Activated T-helper 1 cell treated with anti-CD3 and anti-CD28 coated beads, Interleukin-12 subunit alpha, Interleukin-12 subunit beta, Interleukin-2, Interleukin-4 antibody, amounts not matched to agents 30 ng/mL and 10 ng/mL and 1 ng/mL, durations not matched to agents 14 hours and 24 hours and 36 hours (primary cell): ENCODE results near the gene SLC9A3. TPM values are rescaled to one million over a fixed set of nuclear protein-coding genes. Genes with fewer than 3 reads are reported as not detected.

Experiments used
- DNase-seq: peaks from one replicate; pipeline ENCODE4 v3.0.0; 2021; ENCODE audit warnings: low spot score
- H3K27ac Mint-ChIP-seq: one replicate; pipeline ENCODE4 v1.8.0; 2021; ENCODE audit warnings: mild to moderate bottlenecking, mixed read lengths
- H3K27me3 Mint-ChIP-seq: one replicate; pipeline ENCODE4 v1.8.0; 2022; ENCODE audit warnings: mild to moderate bottlenecking, moderate library complexity, mixed read lengths; ENCODE audit not compliant: insufficient read depth
- H3K36me3 Mint-ChIP-seq: one replicate; pipeline ENCODE4 v1.8.0; 2021; ENCODE audit warnings: low read depth, mixed read lengths
- H3K4me1 Mint-ChIP-seq: one replicate; pipeline ENCODE4 v1.8.0; 2021; ENCODE audit warnings: low read depth, mixed read lengths
- H3K4me3 Mint-ChIP-seq: one replicate; pipeline ENCODE4 v1.8.0; 2021; ENCODE audit warnings: mild to moderate bottlenecking, moderate library complexity, mixed read lengths
- H3K9me3 Mint-ChIP-seq: one replicate; pipeline ENCODE4 v1.8.0; 2021; ENCODE audit warnings: mixed read lengths
- intact Hi-C: fragments of 100-400 bp; cut with micrococcal nuclease; formaldehyde crosslinking; loops from one replicate; pipeline ENCODE4 v1.15.1; 2024
- total RNA-seq: library from RNA; stranded (reverse); gene quantifications from 2 replicates; pipeline ENCODE4 v1.2.3, GENCODE V29; 2022

Gene SLC9A3
- total RNA-seq, 1 donor from 2014 or later = 3.0 TPM

DNA sequence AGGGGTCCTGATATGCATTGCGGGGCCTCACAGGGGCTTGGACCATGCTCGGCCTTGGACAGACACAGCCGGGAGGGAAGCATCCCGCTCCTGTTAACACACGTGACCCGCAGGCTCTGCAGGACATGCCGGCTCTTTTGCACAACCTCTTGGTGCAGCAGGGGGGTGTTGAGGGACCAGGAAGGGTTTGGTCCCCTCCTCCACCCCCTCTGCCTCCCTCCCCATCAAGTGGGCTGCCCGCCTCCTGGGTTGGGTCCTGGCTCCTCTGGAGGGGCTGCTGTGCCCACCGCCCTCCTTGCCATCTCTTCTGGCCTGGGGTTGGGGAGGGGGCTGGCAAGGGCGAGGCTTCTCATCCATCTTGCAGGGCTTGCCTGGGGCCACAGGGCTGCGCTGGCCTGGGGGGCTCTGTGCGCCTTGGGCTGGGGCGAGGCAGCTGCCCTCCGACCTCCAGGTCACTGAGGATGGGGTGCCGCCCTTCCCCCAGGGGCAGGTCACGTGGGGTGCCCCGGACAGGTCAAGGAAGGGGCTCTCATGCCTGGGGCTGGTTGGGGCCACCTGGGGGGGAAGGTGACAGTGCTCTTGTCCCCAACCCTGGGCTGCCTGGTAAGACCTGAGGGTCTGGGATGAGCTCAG, 16.8 kb upstream of the SLC9A3 start:
- Mint-ChIP-seq H3K4me3 (no peak overlapping the region), H3K36me3 (no peaks in the 10 kb centered on the region), H3K4me1 (peaks cover 7% of the 10 kb centered on the region), H3K27ac (no peak overlapping the region), H3K27me3 (peaks cover 5% of the 10 kb centered on the region), H3K9me3 (no peaks in the 10 kb centered on the region)
- no peak for DNase-seq
- intact Hi-C loops = no loop called here

DNA sequence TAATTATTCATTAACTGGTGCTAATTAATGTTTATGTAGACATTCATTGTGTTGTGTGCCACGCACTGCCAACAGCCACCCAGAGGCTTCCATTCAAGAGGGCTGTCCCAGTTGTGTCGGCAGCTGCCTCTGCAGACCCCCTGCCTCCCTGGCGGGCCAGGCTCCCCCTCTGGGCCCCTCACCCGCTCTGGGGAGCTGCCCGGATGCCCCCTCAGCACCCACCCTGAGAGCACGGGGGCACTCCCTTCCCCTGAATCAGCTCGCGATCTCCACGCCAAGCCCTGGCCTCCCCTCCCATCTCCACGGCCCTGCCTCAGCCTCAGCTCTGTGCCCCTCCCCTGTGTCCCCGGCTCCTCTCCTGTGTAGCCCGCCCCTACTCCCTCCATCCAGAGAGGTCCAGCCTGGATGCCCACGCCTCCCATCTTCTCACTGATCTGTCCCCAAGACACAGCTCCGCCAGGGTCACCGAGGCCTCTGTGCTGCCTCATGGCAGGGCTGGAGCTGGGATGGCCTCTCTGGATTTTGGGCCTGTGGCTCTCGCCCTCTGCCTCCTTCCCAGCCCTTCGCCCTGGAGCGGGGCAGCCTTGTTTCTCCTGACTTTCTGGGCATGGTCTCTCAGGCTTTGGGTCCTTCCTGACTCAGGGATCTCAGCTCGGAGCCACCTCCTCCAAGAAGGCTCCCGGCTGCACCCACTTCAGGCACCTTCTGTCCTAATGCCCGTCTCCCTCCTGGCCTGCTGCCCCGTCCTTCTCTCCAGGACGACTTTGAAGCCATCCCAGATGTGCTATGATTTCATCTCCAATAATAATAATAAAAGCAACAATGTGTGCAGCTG, 16.0 kb upstream of the SLC9A3 start:
- Mint-ChIP-seq H3K36me3 (no peaks in the 10 kb centered on the region), H3K27me3 (peaks cover 5% of the 10 kb centered on the region), H3K27ac (no peak overlapping the region), H3K4me3 (no peak overlapping the region), H3K4me1 (peaks cover 7% of the 10 kb centered on the region), H3K9me3 (no peaks in the 10 kb centered on the region)
- intact Hi-C loops = no loop called here
- no peak for DNase-seq

DNA sequence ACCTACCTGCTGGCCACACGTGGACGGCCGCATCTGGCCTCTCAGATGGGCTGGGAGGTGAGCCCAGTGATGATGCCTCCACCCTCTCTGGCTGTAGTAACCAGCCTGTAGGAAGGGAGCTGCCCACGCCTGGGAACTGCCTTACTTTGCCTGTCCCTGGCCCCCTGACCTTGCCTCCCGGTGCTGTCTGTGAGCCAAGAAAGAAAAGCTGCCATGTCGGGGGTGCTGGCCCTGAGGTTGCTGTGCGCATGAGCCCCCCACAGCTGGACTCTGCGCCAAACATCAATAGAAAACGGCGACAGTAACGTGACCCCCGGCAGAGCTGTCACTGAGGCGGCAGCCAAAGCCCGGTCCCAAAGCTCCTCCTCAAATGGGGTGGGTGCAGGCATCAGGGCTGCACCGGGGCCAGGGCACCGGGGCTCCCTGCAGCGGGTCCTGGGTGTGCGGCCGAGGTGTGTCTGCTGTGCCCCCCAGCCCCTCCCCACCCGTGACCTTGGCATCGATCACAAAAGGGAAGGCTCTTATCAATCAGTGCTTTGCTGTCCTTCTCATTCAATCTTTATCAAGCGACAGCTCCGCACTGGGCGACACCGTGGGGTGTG, 15.3 kb upstream of the SLC9A3 start:
- no peaks in the 10 kb centered on the region for H3K9me3 Mint-ChIP-seq
- no peak for DNase-seq
- intact Hi-C loops = no loop called here
- no peak overlapping the region for H3K27ac Mint-ChIP-seq
- H3K36me3 Mint-ChIP-seq = no peaks in the 10 kb centered on the region
- peaks cover 5% of the 10 kb centered on the region for H3K27me3 Mint-ChIP-seq
- no peak overlapping the region for H3K4me3 Mint-ChIP-seq
- peaks cover 7% of the 10 kb centered on the region for H3K4me1 Mint-ChIP-seq

DNA sequence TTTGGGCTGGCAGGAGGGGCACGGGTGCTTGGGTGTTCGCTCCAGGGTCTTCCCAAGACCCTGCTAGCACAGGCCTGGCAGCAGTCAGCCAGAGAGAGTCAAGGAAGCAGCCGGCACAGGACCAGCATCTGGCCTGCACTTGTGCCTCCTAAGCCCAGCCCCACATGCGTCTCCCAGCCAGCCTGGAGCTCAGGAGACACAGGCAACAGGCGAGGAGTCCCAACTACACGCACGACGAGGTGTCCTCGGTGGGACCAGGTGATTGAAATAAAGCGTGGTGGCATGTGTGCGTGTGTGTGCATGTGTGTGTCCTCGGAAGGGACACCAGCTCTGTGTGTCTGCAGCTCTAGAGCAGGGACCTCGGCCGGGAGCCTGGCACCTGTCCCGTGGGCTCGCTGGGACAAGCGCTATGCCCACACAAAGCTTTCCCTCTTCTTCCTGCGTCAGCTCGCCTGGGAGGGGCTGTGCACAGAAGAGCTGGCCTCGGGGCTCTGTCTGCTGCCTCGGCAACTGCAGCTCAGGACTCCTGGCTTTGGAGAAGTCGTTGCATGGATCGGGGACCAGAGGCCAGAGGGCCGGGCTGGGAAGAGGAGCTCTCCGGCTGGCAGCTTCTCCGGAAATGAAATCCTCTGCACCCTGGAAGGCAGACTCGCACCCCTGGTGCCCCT, 14.7 kb upstream of the SLC9A3 start:
- peaks cover 4% of the 10 kb centered on the region for H3K4me1 Mint-ChIP-seq
- DNase-seq = no peak
- H3K4me3 Mint-ChIP-seq = no peak overlapping the region
- intact Hi-C loops = no loop called here
- peaks cover 5% of the 10 kb centered on the region for H3K27me3 Mint-ChIP-seq
- H3K27ac Mint-ChIP-seq = no peak overlapping the region
- H3K9me3 Mint-ChIP-seq = no peaks in the 10 kb centered on the region
- H3K36me3 Mint-ChIP-seq = no peaks in the 10 kb centered on the region

DNA sequence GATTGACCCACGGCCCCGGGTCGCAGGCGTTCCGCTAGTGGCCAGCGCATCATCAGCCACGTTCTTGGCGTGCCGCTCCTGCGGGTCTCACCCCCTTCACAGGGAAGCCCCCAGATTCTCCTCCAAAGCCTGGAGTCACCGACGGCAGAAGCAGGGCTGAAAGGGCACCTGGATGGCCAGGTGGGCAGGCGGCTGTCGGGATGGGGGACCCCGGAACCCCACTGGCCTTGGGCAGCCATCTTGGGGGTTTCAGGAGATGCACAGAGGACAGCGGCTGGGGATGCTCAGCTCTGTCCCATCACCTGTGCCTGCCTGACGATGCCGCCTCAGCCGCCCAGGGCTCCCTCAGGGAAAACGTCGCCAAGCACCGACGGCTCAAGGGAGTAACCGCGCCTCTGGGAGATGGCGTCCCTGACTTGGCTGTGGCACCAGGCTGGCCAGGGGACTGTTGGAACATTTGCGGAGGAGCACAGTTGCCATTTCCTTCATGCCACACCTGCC, 14.1 kb upstream of the SLC9A3 start:
- no peak for DNase-seq
- H3K4me3 Mint-ChIP-seq = no peak overlapping the region
- intact Hi-C loops = no loop called here
- H3K27ac Mint-ChIP-seq = no peak overlapping the region
- no peaks in the 10 kb centered on the region for H3K4me1 Mint-ChIP-seq
- no peaks in the 10 kb centered on the region for H3K9me3 Mint-ChIP-seq
- peaks cover 5% of the 10 kb centered on the region for H3K27me3 Mint-ChIP-seq
- no peaks in the 10 kb centered on the region for H3K36me3 Mint-ChIP-seq

DNA sequence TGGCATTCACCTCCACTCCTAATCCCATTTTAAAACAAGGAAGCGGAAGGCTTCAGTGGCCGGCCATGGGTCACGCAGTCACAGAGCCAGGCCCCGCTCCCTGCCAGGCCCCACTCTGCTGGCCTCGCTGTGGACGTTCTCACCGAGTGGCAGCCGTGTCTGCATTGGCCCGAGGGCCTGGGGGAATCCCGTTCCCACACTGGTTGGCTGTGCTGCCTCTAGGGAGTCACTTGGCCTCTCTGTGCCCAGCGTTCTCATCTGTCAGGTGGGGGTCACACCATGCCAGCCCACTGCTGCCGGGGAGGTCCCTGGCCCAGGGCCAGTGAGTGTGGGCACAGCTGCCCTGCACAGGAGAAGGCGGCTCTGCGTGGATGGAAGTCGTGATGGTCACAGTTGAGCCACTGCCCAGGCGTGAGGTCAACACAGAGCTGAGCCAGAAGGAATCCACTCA, 13.4 kb upstream of the SLC9A3 start:
- no peaks in the 10 kb centered on the region for H3K4me1 Mint-ChIP-seq
- H3K4me3 Mint-ChIP-seq = no peak overlapping the region
- peaks cover 5% of the 10 kb centered on the region for H3K27me3 Mint-ChIP-seq
- no peaks in the 10 kb centered on the region for H3K9me3 Mint-ChIP-seq
- H3K36me3 Mint-ChIP-seq = no peaks in the 10 kb centered on the region
- H3K27ac Mint-ChIP-seq = no peak overlapping the region
- DNase-seq = no peak
- intact Hi-C loops = no loop called here

DNA sequence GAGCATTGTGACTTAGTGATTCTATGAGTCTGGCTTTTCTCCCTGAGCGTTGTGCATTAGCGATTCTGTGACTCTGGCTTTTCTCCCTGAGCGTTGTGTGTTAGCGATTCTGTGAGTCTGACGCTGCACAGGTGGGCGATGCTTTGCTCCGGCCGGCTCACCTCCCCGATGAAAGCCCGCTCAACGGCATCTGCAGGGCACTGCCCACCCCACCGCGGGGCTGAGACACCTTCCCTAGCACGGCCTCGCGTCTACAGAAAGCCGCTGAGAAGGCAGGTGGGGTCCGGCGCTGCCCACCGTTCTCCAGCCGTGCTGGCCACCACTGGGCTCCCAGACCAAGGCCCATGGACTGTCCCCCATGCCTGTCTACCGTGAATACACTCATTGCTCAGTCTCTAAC, 12.8 kb upstream of the SLC9A3 start:
- H3K36me3 Mint-ChIP-seq = no peaks in the 10 kb centered on the region
- no peak for DNase-seq
- no peak overlapping the region for H3K4me3 Mint-ChIP-seq
- peaks cover 5% of the 10 kb centered on the region for H3K27me3 Mint-ChIP-seq
- no peak overlapping the region for H3K27ac Mint-ChIP-seq
- H3K9me3 Mint-ChIP-seq = no peaks in the 10 kb centered on the region
- intact Hi-C loops = no loop called here
- H3K4me1 Mint-ChIP-seq = no peaks in the 10 kb centered on the region

DNA sequence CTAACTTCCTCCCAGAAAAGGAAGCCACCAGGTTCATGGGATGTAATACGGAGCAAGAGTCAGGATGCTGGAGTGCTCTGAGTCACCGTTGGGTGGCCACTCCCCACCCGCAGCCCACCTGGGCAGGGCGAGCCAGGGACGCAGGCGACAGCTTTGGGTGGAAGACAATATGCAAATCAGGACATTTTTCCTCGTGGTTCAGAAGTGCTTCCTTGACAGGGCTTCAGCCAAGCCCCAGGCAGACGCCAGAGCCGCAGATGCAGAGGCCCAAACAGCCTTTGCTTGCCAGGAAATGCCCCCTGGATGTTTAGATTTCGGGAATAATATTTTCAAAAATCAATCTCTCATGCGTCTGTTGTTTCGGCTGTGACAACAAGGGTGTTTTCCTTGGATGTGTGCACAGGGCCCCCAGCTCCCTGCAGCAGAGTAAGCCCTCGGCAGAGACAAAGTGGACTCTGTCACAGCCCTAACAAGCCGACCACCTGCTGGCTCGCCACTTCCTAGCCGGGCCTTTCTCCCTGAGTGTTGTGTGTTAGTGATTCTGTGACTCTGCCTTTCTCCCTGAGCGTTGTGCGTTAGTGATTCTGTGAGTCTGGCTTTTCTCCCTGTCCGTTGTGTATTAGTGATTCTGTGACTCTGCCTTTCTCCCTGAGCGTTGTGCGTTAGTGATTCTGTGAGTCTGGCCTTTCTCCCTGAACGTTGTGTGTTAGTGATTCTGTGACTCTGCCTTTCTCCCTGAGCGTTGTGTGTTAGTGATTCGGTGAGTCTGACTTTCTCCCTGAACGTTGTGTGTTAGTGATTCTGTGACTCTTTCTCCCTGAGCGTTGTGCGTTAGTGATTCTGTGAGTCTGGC, 11.8 kb upstream of the SLC9A3 start:
- Mint-ChIP-seq H3K27me3 (peaks cover 5% of the 10 kb centered on the region), H3K4me3 (no peak overlapping the region), H3K27ac (no peak overlapping the region), H3K4me1 (no peaks in the 10 kb centered on the region), H3K9me3 (no peaks in the 10 kb centered on the region), H3K36me3 (no peaks in the 10 kb centered on the region)
- no peak for DNase-seq
- intact Hi-C loops = no loop called here

DNA sequence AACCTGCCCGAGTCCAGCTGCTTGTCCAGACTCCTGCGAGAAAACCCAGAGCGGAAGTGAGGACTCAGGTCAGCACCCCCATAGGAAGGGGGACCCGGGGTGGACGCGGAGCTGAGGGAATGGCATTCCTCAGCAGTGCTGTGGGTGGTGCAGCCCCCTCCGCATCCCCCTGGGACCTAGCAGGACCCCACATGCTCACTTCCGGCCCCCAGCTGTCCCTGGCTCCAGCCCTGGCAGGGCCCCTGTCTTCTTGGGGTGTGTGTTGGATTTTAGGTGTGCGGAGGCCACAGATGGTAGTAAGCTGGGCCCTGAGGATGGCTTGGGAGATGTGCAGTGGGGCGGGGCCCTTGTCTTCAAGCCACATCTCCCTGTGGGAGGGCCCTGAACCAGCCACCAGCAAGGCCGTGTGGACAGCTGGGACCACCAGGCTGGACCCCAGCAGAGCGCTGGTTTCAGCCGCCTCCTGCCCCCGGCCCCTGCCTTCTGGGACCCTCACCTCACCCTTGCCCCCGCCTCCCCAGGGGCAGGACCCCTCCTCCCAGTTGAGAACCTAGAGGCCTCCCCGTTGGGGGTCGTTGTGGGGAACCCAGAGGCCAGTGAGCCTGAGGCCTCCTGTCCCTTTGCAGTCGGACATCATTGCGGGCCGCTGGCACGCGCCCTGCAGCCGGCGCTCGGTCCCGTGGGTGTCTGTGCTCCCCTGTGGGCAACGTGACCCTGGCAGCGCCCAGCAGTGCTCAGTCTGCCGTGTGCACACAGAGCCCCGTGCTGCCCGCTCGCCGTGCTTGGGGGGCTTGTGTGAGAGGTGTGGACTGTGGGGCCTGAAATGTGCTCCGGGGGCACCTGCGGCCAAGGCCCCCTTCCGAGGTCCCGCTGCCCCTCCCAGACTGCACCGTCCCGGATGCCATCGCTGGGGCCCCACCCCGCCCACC, 10.8 kb upstream of the SLC9A3 start:
- no peaks in the 10 kb centered on the region for H3K36me3 Mint-ChIP-seq
- H3K27me3 Mint-ChIP-seq = peaks cover 8% of the 10 kb centered on the region
- intact Hi-C loops = no loop called here
- H3K27ac Mint-ChIP-seq = no peak overlapping the region
- DNase-seq = no peak
- peaks cover 1% of the 10 kb centered on the region for H3K4me1 Mint-ChIP-seq
- H3K4me3 Mint-ChIP-seq = no peak overlapping the region
- no peaks in the 10 kb centered on the region for H3K9me3 Mint-ChIP-seq

DNA sequence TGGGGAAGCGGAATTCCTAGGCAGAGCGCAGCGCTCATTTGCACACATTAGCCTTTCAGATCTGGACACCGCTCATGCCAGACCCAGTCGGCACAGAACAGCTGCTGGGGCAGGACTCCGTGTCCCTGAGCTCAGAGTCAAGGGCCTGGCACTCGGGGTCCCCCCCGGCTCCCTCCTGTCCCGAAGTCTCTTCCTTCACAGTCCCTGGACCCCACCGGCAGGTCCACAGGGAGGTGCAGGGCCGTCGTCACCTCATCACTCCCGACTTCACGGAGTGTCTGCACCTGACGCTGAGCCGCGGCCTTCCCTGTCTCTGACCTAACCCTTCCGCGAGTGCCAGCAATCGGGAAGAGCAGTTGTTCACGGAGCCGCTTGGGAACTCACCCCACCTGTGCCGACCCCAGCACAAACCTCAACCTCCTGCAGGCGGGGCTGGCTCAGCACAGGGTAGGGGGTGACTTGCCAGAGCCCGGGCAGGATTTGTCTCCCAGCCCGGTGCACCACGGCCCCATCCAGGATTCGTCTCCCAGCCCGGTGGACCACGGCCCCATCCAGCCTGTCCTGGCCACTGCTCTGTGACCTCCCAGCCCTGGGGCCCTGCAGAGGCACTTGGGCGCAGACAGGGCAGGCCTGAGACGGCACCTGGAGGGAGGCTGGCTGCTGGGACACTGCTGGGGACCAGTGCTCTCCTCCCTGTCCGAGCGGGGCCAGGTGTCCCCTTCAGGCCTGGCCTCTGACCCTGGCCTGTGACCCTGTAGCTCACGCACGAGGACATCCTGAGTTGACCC, 9.9 kb upstream of the SLC9A3 start:
- intact Hi-C loops = no loop called here
- Mint-ChIP-seq H3K4me1 (peaks cover 10% of the 10 kb centered on the region), H3K27ac (no peak overlapping the region), H3K9me3 (no peaks in the 10 kb centered on the region), H3K27me3 (peaks cover 15% of the 10 kb centered on the region), H3K36me3 (peaks cover 2% of the 10 kb centered on the region), H3K4me3 (no peak overlapping the region)
- no peak for DNase-seq
